ENCODE results near the gene RIOK2.

Gene RIOK2

DNA sequence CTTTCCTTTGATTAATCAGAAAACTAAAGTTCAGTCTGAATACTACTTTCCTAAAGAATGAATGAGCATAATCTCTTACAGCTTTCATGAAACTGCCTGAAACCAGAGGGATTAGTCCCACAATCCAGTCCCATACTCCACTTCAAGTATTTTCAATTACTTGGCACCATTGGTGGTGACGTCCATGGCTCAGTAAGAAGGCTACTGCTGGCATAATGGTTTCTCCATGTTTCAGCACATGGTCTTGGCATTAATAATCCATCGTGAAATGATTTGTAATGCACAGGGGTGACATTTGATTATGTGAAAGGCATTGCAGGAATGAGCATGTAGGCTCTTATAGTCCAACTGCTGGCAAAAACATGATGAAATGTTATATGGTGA lies 64.0 kb downstream of the RIOK2 start:
- ChIA-PET POLR2A (no interaction called here), CTCF (no interaction called here)
- no peaks in the 10 kb centered on the region for H3K9me3 ChIP-seq (ENCODE audit: control insufficient read depth, insufficient read depth, low read depth, low read length)
- H3K27ac ChIP-seq (ENCODE audit: extremely low read depth, low read depth, low read length): no peak overlapping the region
- TF ChIP-seq PRDM4 (tag by site-specific recombination; IDR thresholded peaks at IDR 0.05) (no peak), ZBTB48 (tag by site-specific recombination; IDR thresholded peaks at IDR 0.05) (no peak), MYNN (tag by site-specific recombination; IDR thresholded peaks at IDR 0.05; ENCODE audit: borderline replicate concordance) (no peak), ZNF16 (tag by site-specific recombination; IDR thresholded peaks at IDR 0.05; ENCODE audit: low read depth) (no peak), GLI2 (tag by site-specific recombination; IDR thresholded peaks at IDR 0.05; ENCODE audit: borderline replicate concordance, low read depth) (no peak), HOXD13 (CRISPR knock-in tag; IDR thresholded peaks at IDR 0.05; ENCODE audit: borderline replicate concordance) (no peak), OVOL3 (tag by site-specific recombination; IDR thresholded peaks at IDR 0.05) (no peak), ZNF549 (tag by site-specific recombination; IDR thresholded peaks at IDR 0.05) (no peak), ZNF677 (tag by site-specific recombination; IDR thresholded peaks at IDR 0.05) (no peak), KLF1 (tag by site-specific recombination; IDR thresholded peaks at IDR 0.05) (no peak), ZBTB8A (tag by site-specific recombination; IDR thresholded peaks at IDR 0.05) (no peak), PRDM10 (tag by site-specific recombination; IDR thresholded peaks at IDR 0.05) (no peak), ZNF19 (tag by site-specific recombination; IDR thresholded peaks at IDR 0.05; ENCODE audit: low read depth) (no peak)
- TF ChIP-seq, protein P1, sequence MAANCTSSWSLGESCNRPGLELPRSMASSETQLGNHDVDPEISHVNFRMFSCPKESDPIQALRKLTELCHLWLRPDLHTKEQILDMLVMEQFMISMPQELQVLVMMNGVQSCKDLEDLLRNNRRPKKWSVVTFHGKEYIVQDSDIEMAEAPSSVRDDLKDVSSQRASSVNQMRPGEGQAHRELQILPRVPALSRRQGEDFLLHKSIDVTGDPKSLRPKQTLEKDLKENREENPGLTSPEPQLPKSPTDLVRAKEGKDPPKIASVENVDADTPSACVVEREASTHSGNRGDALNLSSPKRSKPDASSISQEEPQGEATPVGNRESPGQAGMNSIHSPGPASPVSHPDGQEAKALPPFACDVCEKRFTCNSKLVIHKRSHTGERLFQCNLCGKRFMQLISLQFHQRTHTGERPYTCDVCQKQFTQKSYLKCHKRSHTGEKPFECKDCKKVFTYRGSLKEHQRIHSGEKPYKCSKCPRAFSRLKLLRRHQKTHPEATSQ (tag by site-specific recombination; IDR thresholded peaks at IDR 0.05): no peak
- TF ChIP-seq, protein P2, sequence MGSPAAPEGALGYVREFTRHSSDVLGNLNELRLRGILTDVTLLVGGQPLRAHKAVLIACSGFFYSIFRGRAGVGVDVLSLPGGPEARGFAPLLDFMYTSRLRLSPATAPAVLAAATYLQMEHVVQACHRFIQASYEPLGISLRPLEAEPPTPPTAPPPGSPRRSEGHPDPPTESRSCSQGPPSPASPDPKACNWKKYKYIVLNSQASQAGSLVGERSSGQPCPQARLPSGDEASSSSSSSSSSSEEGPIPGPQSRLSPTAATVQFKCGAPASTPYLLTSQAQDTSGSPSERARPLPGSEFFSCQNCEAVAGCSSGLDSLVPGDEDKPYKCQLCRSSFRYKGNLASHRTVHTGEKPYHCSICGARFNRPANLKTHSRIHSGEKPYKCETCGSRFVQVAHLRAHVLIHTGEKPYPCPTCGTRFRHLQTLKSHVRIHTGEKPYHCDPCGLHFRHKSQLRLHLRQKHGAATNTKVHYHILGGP (tag by site-specific recombination; IDR thresholded peaks at IDR 0.05): no peak
- TF ChIP-seq, protein P3, sequence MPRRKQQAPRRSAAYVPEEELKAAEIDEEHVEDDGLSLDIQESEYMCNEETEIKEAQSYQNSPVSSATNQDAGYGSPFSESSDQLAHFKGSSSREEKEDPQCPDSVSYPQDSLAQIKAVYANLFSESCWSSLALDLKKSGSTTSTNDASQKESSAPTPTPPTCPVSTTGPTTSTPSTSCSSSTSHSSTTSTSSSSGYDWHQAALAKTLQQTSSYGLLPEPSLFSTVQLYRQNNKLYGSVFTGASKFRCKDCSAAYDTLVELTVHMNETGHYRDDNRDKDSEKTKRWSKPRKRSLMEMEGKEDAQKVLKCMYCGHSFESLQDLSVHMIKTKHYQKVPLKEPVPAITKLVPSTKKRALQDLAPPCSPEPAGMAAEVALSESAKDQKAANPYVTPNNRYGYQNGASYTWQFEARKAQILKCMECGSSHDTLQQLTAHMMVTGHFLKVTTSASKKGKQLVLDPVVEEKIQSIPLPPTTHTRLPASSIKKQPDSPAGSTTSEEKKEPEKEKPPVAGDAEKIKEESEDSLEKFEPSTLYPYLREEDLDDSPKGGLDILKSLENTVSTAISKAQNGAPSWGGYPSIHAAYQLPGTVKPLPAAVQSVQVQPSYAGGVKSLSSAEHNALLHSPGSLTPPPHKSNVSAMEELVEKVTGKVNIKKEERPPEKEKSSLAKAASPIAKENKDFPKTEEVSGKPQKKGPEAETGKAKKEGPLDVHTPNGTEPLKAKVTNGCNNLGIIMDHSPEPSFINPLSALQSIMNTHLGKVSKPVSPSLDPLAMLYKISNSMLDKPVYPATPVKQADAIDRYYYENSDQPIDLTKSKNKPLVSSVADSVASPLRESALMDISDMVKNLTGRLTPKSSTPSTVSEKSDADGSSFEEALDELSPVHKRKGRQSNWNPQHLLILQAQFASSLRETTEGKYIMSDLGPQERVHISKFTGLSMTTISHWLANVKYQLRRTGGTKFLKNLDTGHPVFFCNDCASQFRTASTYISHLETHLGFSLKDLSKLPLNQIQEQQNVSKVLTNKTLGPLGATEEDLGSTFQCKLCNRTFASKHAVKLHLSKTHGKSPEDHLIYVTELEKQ (tag by site-specific recombination; IDR thresholded peaks at IDR 0.05; ENCODE audit: borderline replicate concordance): no peak
- no peaks in the 10 kb centered on the region for H3K4me1 ChIP-seq (ENCODE audit: control insufficient read depth, insufficient read depth, low read length)
- no peaks in the 10 kb centered on the region for H3K36me3 ChIP-seq (ENCODE audit: control insufficient read depth in 2 of 2, insufficient read depth in 1 of 2, low read length in 2 of 2)
- no peak overlapping the region for H3K4me3 ChIP-seq (ENCODE audit: low read depth, low read length)

All from HEK293 (cell line).